ENCODE measurements around the gene DRD1. TPM values are rescaled to one million over a fixed set of nuclear protein-coding genes. Genes with fewer than 3 reads are reported as not detected.

DRD1 gene
- total RNA-seq, 2 experiments from 2014 or later: not detected

GRCh38 chr5:175478008-175478383, 34.0 kb upstream of the DRD1 start:
- TF ChIP-seq CTCF (IDR thresholded peaks at IDR 0.05): no peak
- Histone ChIP-seq H3K9me3 (ENCODE audit: control insufficient read depth in 1 of 2, insufficient read depth in 1 of 2, low read length in 2 of 2) (no peaks in the 10 kb centered on the region), H3K4me1 (ENCODE audit: insufficient read depth, low read length) (peaks cover 38% of the 10 kb centered on the region), H3K4me3 (ENCODE audit: low read length) (peak overlapping the region; percentile 84), H3K27ac (ENCODE audit: low read depth in 1 of 2, low read length in 2 of 2) (peak overlapping the region in 1 of 2 donors; percentile 60), H3K36me3 (ENCODE audit: insufficient read depth, low read length) (peaks cover 5% of the 10 kb centered on the region), H3K27me3 (ENCODE audit: control insufficient read depth in 1 of 2, insufficient read depth in 2 of 2, low read length in 2 of 2) (no peaks in the 10 kb centered on the region)
- H3K36me3 Mint-ChIP-seq (ENCODE audit: low read depth): peaks cover 37% of the 10 kb centered on the region
- H3K4me1 Mint-ChIP-seq (ENCODE audit: low read depth): peaks cover 52% of the 10 kb centered on the region
- intact Hi-C loops (cut with DNase I, micrococcal nuclease): loop anchor here in 1 of 2 experiments (2.0 kb wide), 1 partner anchor 41 kb away; no protein-coding TSS in a partner anchor
- CTCF ChIA-PET: interaction anchor here (1.0 to 1.8 kb wide), 3 partner anchors 14 to 56 kb away, joined by 3 to 5 read pairs (median 4); no protein-coding TSS in a partner anchor
- POLR2A ChIA-PET: interaction anchor here (0.6 to 1.8 kb wide), 18 partner anchors 9 to 1655 kb away, joined by 3 to 31 read pairs (median 4); partner anchors contain the start of genes HRH2 and RNF44
- peak overlapping the region; percentile 97 for H3K4me3 Mint-ChIP-seq
- H3K9me3 Mint-ChIP-seq: no peaks in the 10 kb centered on the region
- DNase-seq: no peak
- H3K27ac Mint-ChIP-seq: peak overlapping the region; percentile 92
- H3K27me3 Mint-ChIP-seq: peaks cover 9% of the 10 kb centered on the region
- no peak for ATAC-seq (ENCODE audit: poor library complexity)

GRCh38 chr5:175477440-175477839, 33.5 kb upstream of the DRD1 start:
- Histone ChIP-seq H3K9me3 (ENCODE audit: control insufficient read depth in 1 of 2, insufficient read depth in 1 of 2, low read length in 2 of 2) (no peaks in the 10 kb centered on the region), H3K27ac (ENCODE audit: low read depth in 1 of 2, low read length in 2 of 2) (no peak overlapping the region), H3K4me3 (ENCODE audit: low read length) (no peak overlapping the region), H3K36me3 (ENCODE audit: insufficient read depth, low read length) (peaks cover 5% of the 10 kb centered on the region), H3K27me3 (ENCODE audit: control insufficient read depth in 1 of 2, insufficient read depth in 2 of 2, low read length in 2 of 2) (no peaks in the 10 kb centered on the region), H3K4me1 (ENCODE audit: insufficient read depth, low read length) (peaks cover 34% of the 10 kb centered on the region)
- intact Hi-C loops (cut with DNase I, micrococcal nuclease): no loop called here
- Mint-ChIP-seq H3K36me3 (ENCODE audit: low read depth) (peaks cover 32% of the 10 kb centered on the region), H3K9me3 (no peaks in the 10 kb centered on the region), H3K27me3 (peaks cover 9% of the 10 kb centered on the region), H3K27ac (peak overlapping the region; percentile 92), H3K4me3 (peak overlapping the region; percentile 97), H3K4me1 (ENCODE audit: low read depth) (peaks cover 46% of the 10 kb centered on the region)
- ATAC-seq (ENCODE audit: poor library complexity): no peak
- ChIA-PET POLR2A (interaction anchor here (0.8 to 1.8 kb wide), 5 partner anchors 12 to 56 kb away, joined by 3 to 31 read pairs (median 6); no protein-coding TSS in a partner anchor), CTCF (interaction anchor here (1.0 to 1.8 kb wide), 3 partner anchors 13 to 57 kb away, joined by 3 to 5 read pairs (median 4); no protein-coding TSS in a partner anchor)
- DNase-seq: no peak
- TF ChIP-seq CTCF (IDR thresholded peaks at IDR 0.05): no peak

- DNase-seq: no peak
- no peak overlapping the region for H3K27ac Mint-ChIP-seq
- ChIA-PET POLR2A (no interaction called here), CTCF (interaction anchor here (0.9 to 2.1 kb wide), 2 partner anchors 10 to 59 kb away, joined by 3 to 16 read pairs; no protein-coding TSS in a partner anchor)
- Histone ChIP-seq H3K9me3 (ENCODE audit: control insufficient read depth in 1 of 2, insufficient read depth in 1 of 2, low read length in 2 of 2) (no peaks in the 10 kb centered on the region), H3K4me1 (ENCODE audit: insufficient read depth, low read length) (peaks cover 16% of the 10 kb centered on the region), H3K36me3 (ENCODE audit: insufficient read depth, low read length) (no peaks in the 10 kb centered on the region), H3K27me3 (ENCODE audit: control insufficient read depth in 1 of 2, insufficient read depth in 2 of 2, low read length in 2 of 2) (no peaks in the 10 kb centered on the region), H3K4me3 (ENCODE audit: low read length) (no peak overlapping the region), H3K27ac (ENCODE audit: low read depth in 1 of 2, low read length in 2 of 2) (no peak overlapping the region)
- no peak for TF ChIP-seq CTCF (IDR thresholded peaks at IDR 0.05)
- no peaks in the 10 kb centered on the region for H3K9me3 Mint-ChIP-seq
- peaks cover 11% of the 10 kb centered on the region for H3K36me3 Mint-ChIP-seq (ENCODE audit: low read depth)
- intact Hi-C loops (cut with DNase I, micrococcal nuclease): no loop called here
- H3K27me3 Mint-ChIP-seq: peaks cover 9% of the 10 kb centered on the region
- no peak overlapping the region for H3K4me3 Mint-ChIP-seq
- ATAC-seq (ENCODE audit: poor library complexity): no peak
- peaks cover 24% of the 10 kb centered on the region for H3K4me1 Mint-ChIP-seq (ENCODE audit: low read depth)
These were observed 31.3 kb upstream of the DRD1 start for GRCh38 chr5:175475248-175475647.
